Calu3 (cell line): ENCODE results near the gene ARGLU1. TPM values are rescaled to one million over a fixed set of nuclear protein-coding genes. Genes with fewer than 3 reads are reported as not detected.
A peak's percentile ranks its signal among the peaks of the same experiment; 100 is the strongest.

Source experiments
- BruUV-seq: library from RNA; stranded (reverse); fragments of 400-500 nt; replicated peaks from 2 replicates; lab custom pipeline; 2021; lab: Mats Ljungman, UMichigan
- CTCF ChIA-PET: fragments of 300-600 bp; sonication (Branson Sonifier 250); formaldehyde crosslinking; loops from one replicate; lab custom pipeline; 2022; ENCODE audit warnings: antibody characterized with exemption; lab: Charles Lee
- DNase-seq: peaks from one replicate; pipeline ENCODE4 v3.0.0; 2022
- H3K27ac Mint-ChIP-seq: one replicate; pipeline ENCODE4 v1.8.0; 2022; ENCODE audit warnings: mixed read lengths; ENCODE audit not compliant: unreplicated experiment
- H3K27me3 Mint-ChIP-seq: one replicate; pipeline ENCODE4 v1.8.0; 2022; ENCODE audit warnings: mixed read lengths; ENCODE audit not compliant: unreplicated experiment
- H3K36me3 Mint-ChIP-seq: one replicate; pipeline ENCODE4 v1.8.0; 2022; ENCODE audit warnings: mild to moderate bottlenecking, moderate library complexity, mixed read lengths; ENCODE audit not compliant: insufficient read depth, unreplicated experiment
- H3K4me1 Mint-ChIP-seq: one replicate; pipeline ENCODE4 v1.8.0; 2022; ENCODE audit warnings: mild to moderate bottlenecking, low read depth, mixed read lengths; ENCODE audit not compliant: unreplicated experiment
- H3K4me3 Mint-ChIP-seq: one replicate; pipeline ENCODE4 v1.8.0; 2022; ENCODE audit warnings: mild to moderate bottlenecking, low read depth, moderate library complexity, mixed read lengths; ENCODE audit not compliant: unreplicated experiment
- H3K9me3 Mint-ChIP-seq: one replicate; pipeline ENCODE4 v1.8.0; 2022; ENCODE audit warnings: low read depth, mixed read lengths; ENCODE audit not compliant: unreplicated experiment
- intact Hi-C: fragments of 100-400 bp; cut with micrococcal nuclease; formaldehyde crosslinking; loops from one replicate; pipeline ENCODE4 v1.10.0; 2022; ENCODE audit not compliant: unreplicated experiment
- total RNA-seq: library from RNA; stranded (reverse); gene quantifications from 2 replicates; pipeline ENCODE4 v1.2.3, GENCODE V29; 2022
- TF ChIP-seq, protein P1 (sequence below): fragments of 200-600 bp; IDR thresholded peaks from one replicate; pipeline ENCODE4 v1.8.0; 2022; ENCODE audit warnings: antibody characterized with exemption; ENCODE audit not compliant: unreplicated experiment

ARGLU1 gene
- total RNA-seq, 1 experiment from 2014 or later: 28.8 TPM

DNA sequence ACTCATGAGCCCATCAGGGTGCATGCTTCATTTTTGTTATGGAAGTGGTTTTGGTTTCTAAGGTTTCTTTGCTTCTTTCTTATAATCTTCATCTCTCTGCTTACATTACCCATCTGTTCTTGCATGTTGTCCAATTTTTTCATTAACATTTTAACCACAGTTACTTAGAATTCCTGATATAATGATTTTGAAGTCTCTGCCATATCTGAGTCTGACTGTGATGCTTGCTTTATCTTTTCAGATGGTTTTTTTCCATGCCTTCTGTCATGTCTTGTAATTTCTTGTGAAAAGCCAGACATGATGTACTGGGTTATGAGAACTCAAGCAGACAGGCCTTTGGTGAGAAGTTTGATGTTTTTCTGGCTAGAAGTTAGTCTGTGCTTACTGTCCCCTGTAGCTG, 8.0 kb upstream of the ARGLU1 start:
- TF ChIP-seq, protein P1, sequence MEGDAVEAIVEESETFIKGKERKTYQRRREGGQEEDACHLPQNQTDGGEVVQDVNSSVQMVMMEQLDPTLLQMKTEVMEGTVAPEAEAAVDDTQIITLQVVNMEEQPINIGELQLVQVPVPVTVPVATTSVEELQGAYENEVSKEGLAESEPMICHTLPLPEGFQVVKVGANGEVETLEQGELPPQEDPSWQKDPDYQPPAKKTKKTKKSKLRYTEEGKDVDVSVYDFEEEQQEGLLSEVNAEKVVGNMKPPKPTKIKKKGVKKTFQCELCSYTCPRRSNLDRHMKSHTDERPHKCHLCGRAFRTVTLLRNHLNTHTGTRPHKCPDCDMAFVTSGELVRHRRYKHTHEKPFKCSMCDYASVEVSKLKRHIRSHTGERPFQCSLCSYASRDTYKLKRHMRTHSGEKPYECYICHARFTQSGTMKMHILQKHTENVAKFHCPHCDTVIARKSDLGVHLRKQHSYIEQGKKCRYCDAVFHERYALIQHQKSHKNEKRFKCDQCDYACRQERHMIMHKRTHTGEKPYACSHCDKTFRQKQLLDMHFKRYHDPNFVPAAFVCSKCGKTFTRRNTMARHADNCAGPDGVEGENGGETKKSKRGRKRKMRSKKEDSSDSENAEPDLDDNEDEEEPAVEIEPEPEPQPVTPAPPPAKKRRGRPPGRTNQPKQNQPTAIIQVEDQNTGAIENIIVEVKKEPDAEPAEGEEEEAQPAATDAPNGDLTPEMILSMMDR: no peak
- DNase-seq: no peak
- no TSS peak for BruUV-seq
- no peak overlapping the region for H3K27ac Mint-ChIP-seq
- no peaks in the 10 kb centered on the region for H3K27me3 Mint-ChIP-seq
- H3K36me3 Mint-ChIP-seq: no peaks in the 10 kb centered on the region
- no peak overlapping the region for H3K4me3 Mint-ChIP-seq
- CTCF ChIA-PET: no interaction called here
- intact Hi-C loops: no loop called here
- H3K9me3 Mint-ChIP-seq: no peaks in the 10 kb centered on the region
- no peaks in the 10 kb centered on the region for H3K4me1 Mint-ChIP-seq

DNA sequence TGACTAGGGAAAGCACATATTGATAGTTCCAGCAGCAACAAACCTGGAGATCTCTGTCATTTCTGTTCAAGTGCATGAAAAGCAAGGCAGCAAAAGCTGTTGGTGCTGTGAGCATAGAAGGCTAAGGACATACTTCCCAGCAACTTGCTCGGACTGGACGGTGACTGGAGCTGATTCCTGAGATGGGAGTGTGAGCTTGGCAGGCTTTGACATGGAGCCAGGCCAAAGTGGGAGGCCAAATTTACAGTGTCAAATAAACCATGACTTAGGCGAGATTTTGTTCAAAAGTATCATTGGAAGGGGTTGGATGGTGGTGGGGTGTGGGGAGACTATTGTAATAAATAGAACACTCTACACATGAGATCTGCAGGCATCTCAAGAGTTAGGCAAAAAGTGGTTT, 5.9 kb upstream of the ARGLU1 start:
- no peaks in the 10 kb centered on the region for H3K36me3 Mint-ChIP-seq
- no peak for DNase-seq
- TF ChIP-seq, protein P1: no peak
- H3K9me3 Mint-ChIP-seq: no peaks in the 10 kb centered on the region
- H3K27ac Mint-ChIP-seq: no peak overlapping the region
- H3K4me3 Mint-ChIP-seq: no peak overlapping the region
- intact Hi-C loops: no loop called here
- no peaks in the 10 kb centered on the region for H3K27me3 Mint-ChIP-seq
- no TSS peak for BruUV-seq
- no peaks in the 10 kb centered on the region for H3K4me1 Mint-ChIP-seq
- CTCF ChIA-PET: no interaction called here

DNA sequence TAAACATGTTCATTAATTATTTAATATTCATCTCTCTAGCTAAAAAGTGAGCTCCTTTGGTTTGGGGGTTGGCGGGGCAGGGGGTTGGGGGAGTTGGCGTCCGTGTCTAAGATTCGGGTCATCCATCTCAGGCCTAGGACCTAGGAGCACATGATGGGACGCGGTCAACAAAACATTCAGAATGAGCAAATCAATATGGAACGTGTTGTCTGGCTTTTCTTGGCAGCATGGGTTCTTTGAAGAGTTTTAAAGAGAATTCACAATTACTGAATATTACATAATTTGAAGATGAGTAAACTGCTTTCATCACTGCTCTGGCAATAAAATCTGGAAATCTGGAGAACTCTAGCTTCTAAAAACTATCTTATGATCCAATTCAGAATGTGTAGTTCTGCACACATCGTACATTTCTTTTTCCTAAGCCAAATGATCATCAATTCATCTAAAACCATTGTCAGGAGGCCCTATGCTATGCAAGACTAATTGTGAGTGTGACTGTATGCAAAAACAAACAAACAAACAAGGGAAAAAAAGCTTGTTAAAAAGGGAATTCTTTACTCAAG, 5.4 kb upstream of the ARGLU1 start:
- CTCF ChIA-PET: no interaction called here
- BruUV-seq: no TSS peak
- intact Hi-C loops: no loop called here
- H3K4me3 Mint-ChIP-seq: no peak overlapping the region
- no peak overlapping the region for H3K27ac Mint-ChIP-seq
- no peaks in the 10 kb centered on the region for H3K4me1 Mint-ChIP-seq
- H3K36me3 Mint-ChIP-seq: peaks cover under 1% of the 10 kb centered on the region
- H3K27me3 Mint-ChIP-seq: no peaks in the 10 kb centered on the region
- TF ChIP-seq, protein P1: no peak
- DNase-seq: no peak
- no peaks in the 10 kb centered on the region for H3K9me3 Mint-ChIP-seq

DNA sequence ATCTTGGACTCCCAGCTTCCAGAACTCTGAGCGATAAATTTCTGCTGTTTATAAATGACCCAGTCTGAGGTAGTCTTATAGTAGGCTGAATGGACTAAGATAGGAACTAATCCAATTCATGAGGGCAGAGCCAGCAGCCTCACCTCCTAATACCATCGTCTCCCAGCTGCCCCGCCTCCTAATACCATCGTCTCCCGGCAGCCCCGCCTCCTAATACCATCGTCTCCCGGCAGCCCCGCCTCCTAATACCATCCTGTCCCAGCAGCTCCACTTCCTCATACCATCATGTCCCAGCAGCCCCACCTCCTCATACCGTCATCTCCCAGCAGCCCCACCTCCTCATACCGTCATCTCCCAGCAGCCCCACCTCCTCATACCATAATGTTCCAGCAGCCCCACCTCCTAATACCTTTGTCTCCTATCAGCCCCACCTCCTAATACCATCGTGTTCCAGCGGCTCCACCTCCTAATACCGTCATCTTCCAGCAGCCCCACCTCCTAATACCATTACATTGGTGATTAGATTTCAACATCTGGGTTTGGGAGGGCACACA, 2.4 kb upstream of the ARGLU1 start:
- peak; percentile 73 for DNase-seq
- peak overlapping the region; percentile 53 for H3K27ac Mint-ChIP-seq
- H3K4me1 Mint-ChIP-seq: no peaks in the 10 kb centered on the region
- intact Hi-C loops: no loop called here
- CTCF ChIA-PET: no interaction called here
- H3K27me3 Mint-ChIP-seq: no peaks in the 10 kb centered on the region
- TF ChIP-seq, protein P1: no peak
- no TSS peak for BruUV-seq
- peaks cover 21% of the 10 kb centered on the region for H3K36me3 Mint-ChIP-seq
- peak overlapping the region; percentile 20 for H3K4me3 Mint-ChIP-seq
- H3K9me3 Mint-ChIP-seq: no peaks in the 10 kb centered on the region
